HepG2 (cell line): Measurements from ENCODE around the gene CIITA. TPM values are rescaled to one million over a fixed set of nuclear protein-coding genes. Genes with fewer than 3 reads are reported as not detected.

Experiments used
- EHMT2 ChIP-seq: fragments of 200-600 bp; sonication (generic); IDR thresholded peaks from 2 replicates; pipeline ENCODE4 v1.7.0; 2017; ENCODE audit warnings: antibody characterized with exemption, low read depth, low read length, borderline replicate concordance
- ELF4 ChIP-seq: sonication (generic); formaldehyde crosslinking; IDR thresholded peaks from 2 replicates; pipeline ENCODE4 v1.5.0; 2020; ENCODE audit warnings: missing genetic modification reagents, mild to moderate bottlenecking, moderate library complexity, borderline replicate concordance
- FOXO1 ChIP-seq: sonication (generic); formaldehyde crosslinking; IDR thresholded peaks from 2 replicates; pipeline ENCODE4 v1.4.0; 2020; ENCODE audit warnings: missing genetic modification reagents
- GATAD2A ChIP-seq: IDR thresholded peaks from 2 replicates; pipeline ENCODE4 v1.6.1; 2016
- GPN1 ChIP-seq: sonication (generic); formaldehyde crosslinking; IDR thresholded peaks from 2 replicates; pipeline ENCODE4 v1.5.1; 2020; ENCODE audit warnings: missing genetic modification reagents, borderline replicate concordance
- IRF1 ChIP-seq: sonication (generic); formaldehyde crosslinking; IDR thresholded peaks from 2 replicates; pipeline ENCODE4 v1.4.0; 2020; ENCODE audit warnings: low read depth, mild to moderate bottlenecking, missing genetic modification reagents
- KAT8 ChIP-seq: IDR thresholded peaks from 2 replicates; pipeline ENCODE4 v1.6.1; 2016; ENCODE audit warnings: missing genetic modification reagents, missing compliant biosample characterization
- MAFK ChIP-seq, 2 experiments: IDR thresholded peaks in 1 of 2; conservative IDR thresholded peaks in 1 of 2; 2 replicates each; pipeline ENCODE4 v1.6.1; 2011; ENCODE audit warnings: improper control_type of control experiment in 2 of 2, low read length in 2 of 2
- MATR3 ChIP-seq: sonication (generic); formaldehyde crosslinking; IDR thresholded peaks from 2 replicates; pipeline ENCODE4 v1.4.0; 2020; ENCODE audit warnings: missing genetic modification reagents
- NONO ChIP-seq, 2 experiments: fragments of 450-650 bp in 1 of 2; sonication (generic) in 1 of 2; formaldehyde crosslinking in 1 of 2; IDR thresholded peaks in 1 of 2; conservative IDR thresholded peaks in 1 of 2; 2 replicates each; pipeline versions ENCODE4 v1.6.1 to v1.8.0; 2017 to 2022; ENCODE audit warnings: mild to moderate bottlenecking in 1 of 2, missing genetic modification reagents in 1 of 2, moderate library complexity in 1 of 2
- PHB2 ChIP-seq: fragments of 450-650 bp; IDR thresholded peaks from 2 replicates; pipeline ENCODE4 v1.6.1; 2018; ENCODE audit not compliant: partially characterized antibody
- PHF5A ChIP-seq: IDR thresholded peaks from one replicate; pipeline ENCODE4 v1.6.1; 2018; ENCODE audit warnings: low read depth, missing genetic modification reagents; ENCODE audit not compliant: unreplicated experiment
- SNAPC5 ChIP-seq: sonication (generic); formaldehyde crosslinking; IDR thresholded peaks from 2 replicates; pipeline ENCODE4 v1.8.1; 2023; ENCODE audit warnings: mild to moderate bottlenecking, missing genetic modification reagents, borderline replicate concordance
- SRF ChIP-seq: IDR thresholded peaks from 2 replicates; pipeline ENCODE4 v1.6.1; 2011; ENCODE audit warnings: mild to moderate bottlenecking, low read depth, low read length, moderate library complexity
- TP53 ChIP-seq: sonication (generic); formaldehyde crosslinking; conservative IDR thresholded peaks from 2 replicates; pipeline ENCODE4 v1.4.0; 2020; ENCODE audit warnings: missing genetic modification reagents
- USF2 ChIP-seq, 2 experiments: sonication (generic) in 1 of 2; formaldehyde crosslinking in 1 of 2; IDR thresholded peaks; 2 replicates each; pipeline versions ENCODE4 v1.5.1 to v1.6.1; 2011 to 2020; ENCODE audit warnings: borderline replicate concordance in 1 of 2, low read depth in 1 of 2, low read length in 1 of 2, mild to moderate bottlenecking in 1 of 2, missing genetic modification reagents in 1 of 2, moderate library complexity in 1 of 2
- ZNF431 ChIP-seq: sonication (generic); formaldehyde crosslinking; IDR thresholded peaks from 2 replicates; pipeline ENCODE4 v1.9.0; 2022; ENCODE audit warnings: missing genetic modification reagents, low read depth, mild to moderate bottlenecking, borderline replicate concordance
- ZNF773 ChIP-seq: sonication (generic); formaldehyde crosslinking; IDR thresholded peaks from 2 replicates; pipeline ENCODE4 v1.4.0; 2020; ENCODE audit warnings: missing genetic modification reagents, borderline replicate concordance
- ZNF891 ChIP-seq: sonication (generic); formaldehyde crosslinking; IDR thresholded peaks from 2 replicates; pipeline ENCODE4 v1.5.0; 2020; ENCODE audit warnings: mild to moderate bottlenecking, missing genetic modification reagents
- polyA plus RNA-seq, 8 experiments: library from polyadenylated mRNA; depleted of rRNA in 3 of 8; stranded (reverse) in 7 of 8; unstranded in 1 of 8; fragments of >200 nt; fragmentation: Illumina TruSeq in 4 of 8; extraction: Trizol in 4 of 8; gene quantifications; 2 replicates each; pipeline versions ENCODE4 v1.2.1 to v1.2.3, GENCODE V29; 2011 to 2016; ENCODE audit warnings: low read depth in 4 of 8, missing spikeins in 1 of 8, mixed read lengths in 1 of 8; ENCODE audit not compliant: insufficient read depth in 1 of 8
- total RNA-seq, 5 experiments: library from RNA; depleted of rRNA; stranded (reverse); fragments of >200 nt; fragmentation: Illumina TruSeq; extraction: Trizol; gene quantifications; 2 replicates each; pipeline ENCODE4 v1.2.3, GENCODE V29; 2016; ENCODE audit warnings: low read depth in 1 of 5
- TF ChIP-seq, protein P1 (sequence below): sonication (generic); formaldehyde crosslinking; IDR thresholded peaks from 2 replicates; pipeline ENCODE4 v1.4.0; 2020; ENCODE audit warnings: missing genetic modification reagents, borderline replicate concordance

Gene CIITA
- total and polyA plus RNA-seq, 2 of the 13 experiments (the other 11 are each of a cell fraction or from before 2014, with no cell fraction given): 0.08 to 0.09 TPM

GRCh38 chr16:10964039-10964890, 87.3 kb downstream of the CIITA start (continued):
- TF ChIP-seq MAFK (conservative IDR thresholded peaks at IDR 0.05 in 1 of 2, IDR thresholded peaks at IDR 0.05 in 1 of 2; ENCODE audit: low read length in 2 of 2) (no peak), KAT8 (CRISPR knock-in tag) (0 out of 2 replicates have a peak, but pooled peaks have one; percentile 39), TP53 (CRISPR knock-in tag) (peak; percentile 77; the same call in 1 of the 2 replicates), ELF4 (CRISPR knock-in tag) (no peak), ZNF773 (CRISPR knock-in tag) (no peak), SNAPC5 (CRISPR knock-in tag) (no peak), ZNF891 (CRISPR knock-in tag) (peak; percentile 47; the same call in 1 of the 2 replicates), IRF1 (CRISPR knock-in tag) (no peak), PHB2 (no peak), GATAD2A (peak; percentile 36; the same call in 1 of the 2 replicates), ZNF431 (CRISPR knock-in tag) (no peak), FOXO1 (CRISPR knock-in tag) (no peak), PHF5A (CRISPR knock-in tag) (no peak), EHMT2 (no peak), NONO (IDR thresholded peaks at IDR 0.05) (no peak), NONO (CRISPR knock-in tag; conservative IDR thresholded peaks at IDR 0.05) (0 out of 2 replicates have a peak, but pooled peaks have one; percentile 48), GPN1 (no peak), MATR3 (CRISPR knock-in tag) (no peak), USF2 (IDR thresholded peaks at IDR 0.05; ENCODE audit: low read depth, low read length) (no peak), USF2 (CRISPR knock-in tag; IDR thresholded peaks at IDR 0.05; ENCODE audit: borderline replicate concordance) (no peak), SRF (no peak)
- TF ChIP-seq, protein P1, sequence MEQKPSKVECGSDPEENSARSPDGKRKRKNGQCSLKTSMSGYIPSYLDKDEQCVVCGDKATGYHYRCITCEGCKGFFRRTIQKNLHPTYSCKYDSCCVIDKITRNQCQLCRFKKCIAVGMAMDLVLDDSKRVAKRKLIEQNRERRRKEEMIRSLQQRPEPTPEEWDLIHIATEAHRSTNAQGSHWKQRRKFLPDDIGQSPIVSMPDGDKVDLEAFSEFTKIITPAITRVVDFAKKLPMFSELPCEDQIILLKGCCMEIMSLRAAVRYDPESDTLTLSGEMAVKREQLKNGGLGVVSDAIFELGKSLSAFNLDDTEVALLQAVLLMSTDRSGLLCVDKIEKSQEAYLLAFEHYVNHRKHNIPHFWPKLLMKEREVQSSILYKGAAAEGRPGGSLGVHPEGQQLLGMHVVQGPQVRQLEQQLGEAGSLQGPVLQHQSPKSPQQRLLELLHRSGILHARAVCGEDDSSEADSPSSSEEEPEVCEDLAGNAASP (CRISPR knock-in tag): no peak
